K562 (cell line): Measurements from ENCODE around the gene PCNX3. TPM values are rescaled to one million over a fixed set of nuclear protein-coding genes. Genes with fewer than 3 reads are reported as not detected.
A peak's percentile ranks its signal among the peaks of the same experiment; 100 is the strongest.

Source experiments
- BRD9 ChIP-seq: fragments of 450-650 bp; IDR thresholded peaks from 2 replicates; pipeline ENCODE4 v1.6.1; 2018; ENCODE audit warnings: low read depth; ENCODE audit not compliant: partially characterized antibody
- BRF2 ChIP-seq: IDR thresholded peaks from 3 replicates; pipeline ENCODE4 v1.6.1; 2011; ENCODE audit warnings: borderline replicate concordance, mild to moderate bottlenecking; ENCODE audit not compliant: insufficient read length, insufficient read depth
- CTCFL ChIP-seq: IDR thresholded peaks from 2 replicates; pipeline ENCODE4 v1.6.1; 2011; ENCODE audit warnings: borderline replicate concordance, low read depth, mild to moderate bottlenecking, moderate library complexity, low read length; ENCODE audit not compliant: insufficient read depth, poor library complexity, severe bottlenecking
- MEIS2 ChIP-seq: fragments of 450-650 bp; IDR thresholded peaks from 2 replicates; pipeline ENCODE4 v1.6.1; 2014; ENCODE audit warnings: mild to moderate bottlenecking; ENCODE audit not compliant: partially characterized antibody
- NFIX ChIP-seq: fragments of 250-450 bp; sonication (Bioruptor Pico); IDR thresholded peaks from 2 replicates; pipeline ENCODE4 v1.4.0; 2020; ENCODE audit warnings: low read depth, mild to moderate bottlenecking, moderate library complexity
- SAFB2 ChIP-seq: fragments of 200-400 bp; formaldehyde crosslinking; IDR thresholded peaks from 2 replicates; pipeline ENCODE4 v1.6.1; 2018; ENCODE audit warnings: borderline replicate concordance, low read length, low read depth, moderate library complexity; ENCODE audit not compliant: severe bottlenecking
- SETDB1 ChIP-seq: IDR thresholded peaks from one replicate; pipeline ENCODE4 v1.6.1; 2012; ENCODE audit warnings: low read length, control low read depth, inconsistent platforms
- SLC30A9 ChIP-seq: fragments of 250-450 bp; sonication (Bioruptor Pico); IDR thresholded peaks from 2 replicates; pipeline ENCODE4 v1.8.0; 2022; ENCODE audit warnings: mild to moderate bottlenecking, moderate library complexity
- SNRNP70 ChIP-seq: fragments of 200-400 bp; formaldehyde crosslinking; optimal IDR thresholded peaks from 2 replicates; pipeline ENCODE3; 2017; ENCODE audit warnings: low read depth, low read length
- TFAP4 ChIP-seq: sonication (generic); formaldehyde crosslinking; IDR thresholded peaks from 2 replicates; pipeline ENCODE4 v1.8.0; 2022; ENCODE audit warnings: missing genetic modification reagents, mild to moderate bottlenecking, moderate library complexity, borderline replicate concordance
- ZBTB33 ChIP-seq: sonication (generic); formaldehyde crosslinking; IDR thresholded peaks from 2 replicates; pipeline ENCODE4 v1.8.1; 2023; ENCODE audit warnings: mild to moderate bottlenecking, missing genetic modification reagents
- ZNF609 ChIP-seq: sonication (generic); formaldehyde crosslinking; IDR thresholded peaks from 2 replicates; pipeline ENCODE4 v1.8.1; 2023; ENCODE audit warnings: missing genetic modification reagents, mild to moderate bottlenecking, borderline replicate concordance
- ZNF668 ChIP-seq: fragments of 250-450 bp; sonication (Bioruptor Pico); IDR thresholded peaks from 2 replicates; pipeline ENCODE4 v1.8.0; 2022; ENCODE audit warnings: mild to moderate bottlenecking, inconsistent platforms
- polyA plus RNA-seq, 8 experiments: library from polyadenylated mRNA; depleted of rRNA in 4 of 8; stranded (reverse) in 5 of 8; unstranded in 3 of 8; fragments of >200 nt; fragmentation: Nextera tagmentation in 2 of 8; fragmentation: Illumina TruSeq in 1 of 8; extraction: Ambion mirVana in 2 of 8; extraction: Trizol in 1 of 8; gene quantifications; 2 replicates each; pipeline versions ENCODE4 v1.2.1 to v1.2.3, GENCODE V29; 2011 to 2014; ENCODE audit warnings: inconsistent platforms in 1 of 8, missing spikeins in 1 of 8
- total RNA-seq, 7 experiments: library from RNA; depleted of rRNA in 6 of 7; stranded (reverse); fragments of >200 nt in 6 of 7; fragmentation: Illumina TruSeq in 2 of 7; extraction: Trizol in 2 of 7; gene quantifications; 2 replicates each; pipeline versions ENCODE4 v1.2.1 to v1.2.3, GENCODE V29; 2011 to 2021; ENCODE audit warnings: low replicate concordance in 1 of 7

The PCNX3 gene
- total and polyA plus RNA-seq, 9 of the 15 experiments (the other 6 are each of a cell fraction or from before 2014, with no cell fraction given) = 0.11 to 47.8 (median 12.8) TPM

- TF ChIP-seq BRF2 = no peak
- TF ChIP-seq SLC30A9 (CRISPR knock-in tag) = no peak
- peak; percentile 87; the same call in 1 of the 2 replicates for TF ChIP-seq ZNF609 (CRISPR knock-in tag)
- no peak for TF ChIP-seq SAFB2
- TF ChIP-seq ZNF668 = no peak
- TF ChIP-seq SNRNP70 = no peak
- peak; percentile 72 for TF ChIP-seq MEIS2
- no peak for TF ChIP-seq ZBTB33 (CRISPR knock-in tag)
- TF ChIP-seq BRD9 = no peak
- peak; percentile 91 for TF ChIP-seq TFAP4 (CRISPR knock-in tag)
- peak; percentile 69 for TF ChIP-seq SETDB1
- peak; percentile 45 for TF ChIP-seq CTCFL
- TF ChIP-seq NFIX = no peak
These were observed 45.3 kb upstream of the PCNX3 start, which contains the start of gene ZNRD2 (continued) for GRCh38 chr11:65569973-65570918.
